Measurements from ENCODE around the gene D2HGDH. TPM values are rescaled to one million over a fixed set of nuclear protein-coding genes. Genes with fewer than 3 reads are reported as not detected.
A peak's percentile ranks its signal among the peaks of the same experiment; 100 is the strongest.

D2HGDH gene
- total and polyA plus RNA-seq, 10 of the 15 experiments (the other 5 are each of a cell fraction or from before 2014, with no cell fraction given), result 0.52 to 32.1 (median 11.0) TPM

GRCh38 chr2:241701399-241702154 is 32.9 kb upstream of the D2HGDH start, which contains the start of gene ING5 (continued):
- TF ChIP-seq NKRF (conservative IDR thresholded peaks at IDR 0.05) (peak; percentile 98), PKNOX1 (IDR thresholded peaks at IDR 0.05) (no peak), NR2C1 (IDR thresholded peaks at IDR 0.05) (peak; percentile 24), IKZF2 (IDR thresholded peaks at IDR 0.05) (no peak), NFXL1 (IDR thresholded peaks at IDR 0.05; ENCODE audit: borderline replicate concordance) (no peak), BMI1 (IDR thresholded peaks at IDR 0.05; ENCODE audit: borderline replicate concordance) (no peak), TARDBP (IDR thresholded peaks at IDR 0.05; ENCODE audit: borderline replicate concordance) (no peak), NR2F1 (conservative IDR thresholded peaks at IDR 0.05) (peak; percentile 85), BACH1 (IDR thresholded peaks at IDR 0.05; ENCODE audit: borderline replicate concordance) (peak; percentile 65; the same call in 1 of the 2 replicates), CHD2 (IDR thresholded peaks at IDR 0.05; ENCODE audit: borderline replicate concordance, low read depth, low read length) (0 out of 2 replicates have a peak, but pooled peaks have one; percentile 29), E4F1 (IDR thresholded peaks at IDR 0.05; ENCODE audit: borderline replicate concordance, partially characterized antibody) (peak; percentile 20), RUNX3 (IDR thresholded peaks at IDR 0.05; ENCODE audit: low read length) (peak; percentile 40), NR2C2 (IDR thresholded peaks at IDR 0.05; ENCODE audit: borderline replicate concordance, control insufficient read depth, insufficient read length, low read depth) (no peak), MYC (IDR thresholded peaks at IDR 0.05; ENCODE audit: insufficient read depth, insufficient read length, insufficient replicate concordance, low read length, severe bottlenecking) (peak; percentile 95), RELA (IDR thresholded peaks at IDR 0.05; ENCODE audit: borderline replicate concordance, partially characterized antibody) (peak; percentile 17), ZNF687 (IDR thresholded peaks at IDR 0.05) (peak; percentile 87), KDM1A (IDR thresholded peaks at IDR 0.05; ENCODE audit: borderline replicate concordance) (no peak), NBN (IDR thresholded peaks at IDR 0.05) (no peak), EGR1 (IDR thresholded peaks at IDR 0.05; ENCODE audit: borderline replicate concordance in 1 of 2, low read depth in 2 of 2, low read length in 2 of 2) (peak in 1 of 2 experiments; percentile 94; a peak in 2 of 3 replicates), MAX (IDR thresholded peaks at IDR 0.05; ENCODE audit: low read depth, low read length) (peak; percentile 91)
